T-helper 1 cell treated with Interleukin-12 subunit alpha and Interleukin-12 subunit beta and Interleukin-4 antibody, amounts not matched to agents 30 μg/mL and 1 μg/mL, for 36 hours (primary cell): ENCODE results near the gene IFNLR1.

Experiments used
- H3K27ac Mint-ChIP-seq: one replicate; pipeline ENCODE4 v1.8.0; 2021; ENCODE audit warnings: mild to moderate bottlenecking, mixed read lengths
- H3K27me3 Mint-ChIP-seq: one replicate; pipeline ENCODE4 v1.8.0; 2021; ENCODE audit warnings: low read depth, mixed read lengths
- H3K36me3 Mint-ChIP-seq: one replicate; pipeline ENCODE4 v1.8.0; 2021; ENCODE audit warnings: low read depth, mixed read lengths
- H3K4me1 Mint-ChIP-seq: one replicate; pipeline ENCODE4 v1.8.0; 2021; ENCODE audit warnings: low read depth, mixed read lengths
- H3K4me3 Mint-ChIP-seq: one replicate; pipeline ENCODE4 v1.8.0; 2021; ENCODE audit warnings: mild to moderate bottlenecking, moderate library complexity, mixed read lengths
- H3K9me3 Mint-ChIP-seq: one replicate; pipeline ENCODE4 v1.8.0; 2021; ENCODE audit warnings: mixed read lengths

Gene IFNLR1

GRCh38 chr1:24119859-24120756, 67.0 kb downstream of the IFNLR1 start:
- H3K4me3 Mint-ChIP-seq = no peak overlapping the region
- H3K9me3 Mint-ChIP-seq = no peaks in the 10 kb centered on the region
- no peaks in the 10 kb centered on the region for H3K4me1 Mint-ChIP-seq
- H3K27me3 Mint-ChIP-seq = peaks cover 9% of the 10 kb centered on the region
- H3K36me3 Mint-ChIP-seq = no peaks in the 10 kb centered on the region
- H3K27ac Mint-ChIP-seq = no peak overlapping the region

DNA sequence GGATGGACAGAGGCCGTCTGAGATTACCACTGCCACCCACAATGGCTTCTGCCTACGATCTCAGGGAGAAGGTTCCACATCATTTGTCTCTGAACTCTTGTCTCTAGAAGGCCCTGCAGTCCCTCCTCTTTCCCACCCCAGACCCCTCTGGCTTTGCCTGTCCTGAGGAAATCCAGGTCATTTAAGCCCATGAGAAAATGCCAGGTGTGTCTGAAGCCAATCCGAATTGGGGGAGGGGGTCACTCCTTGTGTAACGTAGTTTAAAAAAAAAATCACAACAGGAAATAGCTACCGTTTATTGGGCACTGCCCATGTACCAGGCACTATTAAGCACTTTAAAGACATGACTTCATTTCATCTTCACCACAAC, 67.6 kb downstream of the IFNLR1 start:
- H3K36me3 Mint-ChIP-seq = no peaks in the 10 kb centered on the region
- H3K27ac Mint-ChIP-seq = no peak overlapping the region
- H3K9me3 Mint-ChIP-seq = no peaks in the 10 kb centered on the region

GRCh38 chr1:24118410-24119242, 68.5 kb downstream of the IFNLR1 start:
- Mint-ChIP-seq H3K36me3 (no peaks in the 10 kb centered on the region), H3K4me3 (no peak overlapping the region), H3K27me3 (peaks cover 13% of the 10 kb centered on the region), H3K27ac (no peak overlapping the region), H3K9me3 (no peaks in the 10 kb centered on the region), H3K4me1 (no peaks in the 10 kb centered on the region)

More for the DNA sequence above, 67.6 kb downstream of the IFNLR1 start:
- Mint-ChIP-seq H3K4me3 (no peak overlapping the region), H3K4me1 (no peaks in the 10 kb centered on the region), H3K27me3 (peaks cover 9% of the 10 kb centered on the region)

DNA sequence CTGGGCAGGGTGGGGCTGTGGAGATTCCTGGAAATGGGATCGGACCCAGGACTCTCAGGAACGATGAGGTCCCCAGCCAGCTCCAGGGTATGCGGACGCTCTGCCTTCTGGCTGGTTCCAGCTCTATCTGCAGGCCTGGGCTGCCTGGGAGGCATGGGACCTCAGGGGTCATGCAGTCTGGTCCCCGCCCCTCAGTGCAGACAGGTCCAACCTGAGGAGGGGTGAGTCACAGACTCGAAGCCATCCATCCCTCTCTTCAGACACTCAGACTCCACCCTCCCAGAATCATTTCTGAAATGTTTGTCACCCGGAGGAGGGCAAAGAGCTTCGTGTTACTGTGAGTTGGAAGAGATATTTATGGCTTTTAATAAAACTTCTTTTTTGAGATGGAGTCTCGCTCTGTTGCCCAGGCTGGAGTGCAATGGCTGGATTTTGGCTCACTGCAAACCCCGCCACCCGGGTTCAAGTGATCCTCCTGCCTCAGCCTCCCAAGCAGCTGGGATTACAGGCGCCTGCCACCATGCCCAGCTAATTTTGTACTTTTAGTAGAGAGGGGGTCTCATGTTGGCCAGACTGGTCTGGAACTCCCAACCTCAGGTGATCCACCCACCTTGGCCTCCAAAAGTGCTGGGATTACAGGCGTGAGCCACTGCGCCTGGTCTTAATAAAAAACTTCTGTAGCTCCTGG, 69.2 kb downstream of the IFNLR1 start:
- Mint-ChIP-seq H3K27me3 (peaks cover 18% of the 10 kb centered on the region), H3K27ac (no peak overlapping the region), H3K4me3 (no peak overlapping the region), H3K4me1 (no peaks in the 10 kb centered on the region), H3K9me3 (no peaks in the 10 kb centered on the region), H3K36me3 (no peaks in the 10 kb centered on the region)

DNA sequence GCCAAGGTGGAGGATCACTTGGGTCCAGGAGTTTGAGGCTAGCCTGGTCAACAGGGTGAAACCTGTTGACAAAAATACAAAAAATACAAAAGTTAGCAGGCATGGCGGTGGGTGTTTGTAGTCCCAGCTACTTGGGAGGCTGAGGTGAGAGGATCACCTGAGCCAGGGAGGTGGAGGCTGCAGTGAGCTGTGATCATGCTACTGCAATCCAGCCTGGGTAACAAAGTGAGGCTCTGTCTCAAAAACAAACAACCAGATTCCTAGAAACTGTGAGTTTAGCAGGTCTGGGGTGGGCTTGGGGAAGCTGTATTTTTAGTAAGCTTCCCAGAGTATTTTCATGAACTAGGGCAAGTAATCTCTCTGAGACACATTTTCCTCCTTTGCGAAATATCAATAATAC, 70.0 kb downstream of the IFNLR1 start:
- Mint-ChIP-seq H3K36me3 (no peaks in the 10 kb centered on the region), H3K9me3 (no peaks in the 10 kb centered on the region), H3K27ac (no peak overlapping the region), H3K4me1 (peaks cover 4% of the 10 kb centered on the region), H3K27me3 (peaks cover 24% of the 10 kb centered on the region), H3K4me3 (no peak overlapping the region)

DNA sequence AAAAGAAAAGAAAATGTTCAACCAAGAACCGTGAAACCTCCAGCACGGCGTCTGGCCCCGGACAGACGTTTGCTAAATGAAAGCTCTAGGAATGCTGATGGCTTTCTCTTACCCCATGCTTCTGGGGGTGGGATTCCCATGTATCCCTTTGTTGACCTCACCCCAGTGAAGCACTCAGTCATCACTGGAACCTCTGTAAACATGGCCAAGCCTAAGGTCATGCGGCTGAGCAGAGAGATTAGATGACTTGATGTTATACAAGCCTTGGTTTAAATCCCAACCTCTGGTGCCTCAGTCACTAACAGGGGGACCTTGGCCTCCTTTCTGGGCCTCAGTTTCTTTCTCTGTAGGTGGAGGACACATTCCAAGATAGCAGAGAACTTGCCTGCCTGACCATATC, 72.3 kb downstream of the IFNLR1 start:
- Mint-ChIP-seq H3K27me3 (peaks cover 30% of the 10 kb centered on the region), H3K36me3 (no peaks in the 10 kb centered on the region), H3K4me3 (no peak overlapping the region), H3K9me3 (no peaks in the 10 kb centered on the region), H3K27ac (no peak overlapping the region), H3K4me1 (peaks cover 4% of the 10 kb centered on the region)

DNA sequence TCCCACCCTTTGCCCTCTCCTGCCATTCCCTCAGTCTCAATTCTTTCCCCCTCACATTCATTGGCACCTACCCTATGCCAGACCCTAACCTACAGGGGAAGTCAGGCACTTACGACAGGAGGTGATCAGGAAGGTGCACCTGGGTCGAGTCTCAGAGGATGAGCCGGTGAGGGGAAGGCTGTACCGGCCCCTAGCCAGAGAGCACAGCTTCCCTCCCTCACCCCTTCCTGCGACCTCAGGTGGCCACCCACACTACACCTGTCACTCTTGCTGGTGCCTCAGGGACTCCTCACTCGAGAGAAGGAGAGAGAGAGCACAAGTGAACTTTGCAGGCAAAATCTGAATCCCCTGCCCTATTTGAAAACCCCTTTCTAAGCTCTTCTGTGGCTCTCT, 73.5 kb downstream of the IFNLR1 start:
- no peaks in the 10 kb centered on the region for H3K9me3 Mint-ChIP-seq
- H3K4me3 Mint-ChIP-seq = no peak overlapping the region
- H3K36me3 Mint-ChIP-seq = no peaks in the 10 kb centered on the region
- H3K4me1 Mint-ChIP-seq = peaks cover 4% of the 10 kb centered on the region
- peaks cover 30% of the 10 kb centered on the region for H3K27me3 Mint-ChIP-seq
- no peak overlapping the region for H3K27ac Mint-ChIP-seq

DNA sequence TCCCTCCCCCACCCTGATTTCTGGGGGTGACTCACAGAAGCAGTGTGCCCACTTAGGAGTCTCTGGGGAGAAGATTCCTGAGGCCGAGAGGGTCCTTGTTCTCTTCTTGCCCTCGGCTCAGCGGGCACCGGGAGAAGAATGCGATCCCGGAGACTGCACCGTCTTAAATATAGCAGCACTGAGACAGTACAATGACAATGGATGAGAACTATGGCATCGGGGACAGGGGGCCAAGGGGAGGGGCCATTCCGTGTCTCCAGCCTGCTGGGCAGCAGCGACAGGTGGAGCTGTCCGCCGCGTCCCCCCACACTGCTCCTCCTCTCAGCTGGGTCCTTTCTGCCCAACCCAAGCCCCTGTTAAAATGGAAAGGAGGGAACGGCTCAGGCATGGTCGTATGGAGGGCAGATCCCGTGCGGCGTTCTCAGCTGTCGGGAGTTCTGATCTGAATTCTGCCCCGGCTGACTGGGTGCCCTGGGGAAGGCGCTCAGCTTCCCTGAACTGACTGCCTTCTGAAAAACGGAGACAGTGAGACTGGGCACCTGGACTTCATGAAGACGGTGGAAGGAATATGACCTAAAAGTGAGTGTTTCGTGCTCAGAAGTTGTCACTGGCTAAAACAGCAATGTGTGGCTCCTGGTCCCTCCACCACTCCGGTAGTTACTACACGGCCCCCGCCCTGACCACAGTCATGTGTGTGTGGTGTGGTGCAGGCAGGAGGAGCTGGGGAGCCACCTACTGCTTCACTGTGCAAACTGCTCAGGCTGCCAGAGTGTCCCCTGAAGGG, 74.9 kb downstream of the IFNLR1 start, which contains the start of gene MYOM3:
Gene MYOM3, minus strand, starts transcription at position 140 of the 784 bp plus-strand sequence. CDS start 3,499 bp downstream, outside the sequence.
- Mint-ChIP-seq H3K4me1 (peaks cover 4% of the 10 kb centered on the region), H3K36me3 (no peaks in the 10 kb centered on the region), H3K27me3 (peaks cover 30% of the 10 kb centered on the region), H3K4me3 (no peak within 1 kb of the TSS), H3K27ac (no peak within 1 kb of the TSS), H3K9me3 (no peaks in the 10 kb centered on the region)

DNA sequence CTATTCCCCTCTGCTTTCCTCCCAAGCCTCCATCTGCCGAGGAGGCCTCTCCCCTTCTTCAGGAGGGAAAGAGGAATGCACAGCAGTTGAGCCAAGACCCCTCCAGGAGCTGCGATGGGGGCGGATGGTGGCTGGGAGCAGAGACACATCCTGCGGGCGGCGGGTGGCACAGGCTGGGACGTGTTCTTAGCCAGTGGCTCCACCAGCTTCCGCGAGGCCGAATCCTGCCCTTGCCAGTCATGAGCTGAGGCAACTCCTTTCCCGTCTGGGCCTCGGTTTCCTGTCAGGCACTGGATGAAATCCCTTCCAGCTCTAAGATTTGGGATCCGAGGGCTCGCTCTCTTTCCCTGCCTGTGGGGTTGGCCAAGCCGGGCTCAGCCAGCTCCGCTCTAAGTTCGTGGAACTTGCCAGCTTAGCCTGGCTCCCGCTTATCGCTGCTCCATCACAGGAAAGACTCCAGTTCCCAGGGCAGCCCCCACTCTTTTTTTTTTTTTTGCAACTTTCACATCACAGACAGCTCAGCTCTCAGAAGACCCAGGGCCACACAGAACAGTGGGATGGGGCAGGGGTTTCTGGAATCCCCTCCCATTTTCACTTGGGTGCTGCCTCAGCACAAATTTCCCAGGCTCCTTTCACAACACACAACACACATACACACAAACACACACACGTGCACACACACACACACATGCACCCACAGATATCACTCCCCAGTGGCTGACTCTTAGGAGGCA, 75.7 kb downstream of the IFNLR1 start:
- no peaks in the 10 kb centered on the region for H3K36me3 Mint-ChIP-seq
- no peaks in the 10 kb centered on the region for H3K9me3 Mint-ChIP-seq
- peaks cover 26% of the 10 kb centered on the region for H3K27me3 Mint-ChIP-seq
- H3K4me1 Mint-ChIP-seq = peaks cover 4% of the 10 kb centered on the region
- H3K27ac Mint-ChIP-seq = no peak overlapping the region
- H3K4me3 Mint-ChIP-seq = no peak overlapping the region

GRCh38 chr1:24110642-24111261, 76.3 kb downstream of the IFNLR1 start:
- Mint-ChIP-seq H3K9me3 (no peaks in the 10 kb centered on the region), H3K4me3 (no peak overlapping the region), H3K27me3 (peaks cover 21% of the 10 kb centered on the region), H3K36me3 (no peaks in the 10 kb centered on the region), H3K27ac (no peak overlapping the region), H3K4me1 (peaks cover 4% of the 10 kb centered on the region)

- Mint-ChIP-seq H3K36me3 (no peaks in the 10 kb centered on the region), H3K27ac (no peak overlapping the region), H3K4me1 (peaks cover 4% of the 10 kb centered on the region), H3K27me3 (peaks cover 21% of the 10 kb centered on the region), H3K4me3 (no peak overlapping the region), H3K9me3 (no peaks in the 10 kb centered on the region)
Measured at GRCh38 chr1:24109686-24110475, 77.2 kb downstream of the IFNLR1 start.

GRCh38 chr1:24109166-24109483, 78.0 kb downstream of the IFNLR1 start:
- peaks cover 4% of the 10 kb centered on the region for H3K4me1 Mint-ChIP-seq
- no peak overlapping the region for H3K4me3 Mint-ChIP-seq
- H3K27ac Mint-ChIP-seq = no peak overlapping the region
- peaks cover 20% of the 10 kb centered on the region for H3K27me3 Mint-ChIP-seq
- no peaks in the 10 kb centered on the region for H3K36me3 Mint-ChIP-seq
- no peaks in the 10 kb centered on the region for H3K9me3 Mint-ChIP-seq
